GM23338 (cell line): ENCODE results near the gene ELFN1. TPM values are rescaled to one million over a fixed set of nuclear protein-coding genes. Genes with fewer than 3 reads are reported as not detected.

Experiments
- ATAC-seq: fragments of 200-7000 bp; cut with Tn5 transposase; 3 replicates; pipeline ENCODE4 v1.9.1; 2020
- DNase-seq: peaks from one replicate; pipeline ENCODE4 v3.0.0-alpha.2; 2015; ENCODE audit warnings: low spot score
- H2AFZ ChIP-seq: fragments of 200-600 bp; sonication (generic); 2 replicates; pipeline ENCODE4 v1.8.0; 2016; ENCODE audit warnings: antibody characterized with exemption, mild to moderate bottlenecking, moderate library complexity
- H3F3A ChIP-seq: fragments of 200-600 bp; sonication (generic); replicated peaks from 2 replicates; pipeline ENCODE4 v1.8.0; 2017; ENCODE audit warnings: antibody characterized with exemption, mixed run types, low read depth
- H3K27ac ChIP-seq: fragments of 200-600 bp; sonication (generic); 2 replicates; pipeline ENCODE4 v1.6.1; 2016; ENCODE audit warnings: low read depth
- H3K27me3 ChIP-seq: fragments of 200-600 bp; sonication (generic); 2 replicates; pipeline ENCODE4 v1.8.0; 2016; ENCODE audit warnings: mild to moderate bottlenecking, mixed run types, moderate library complexity; ENCODE audit not compliant: insufficient read depth
- H3K36me3 ChIP-seq: fragments of 200-600 bp; sonication (generic); 2 replicates; pipeline ENCODE4 v1.8.0; 2016; ENCODE audit warnings: mild to moderate bottlenecking; ENCODE audit not compliant: insufficient read depth
- H3K4me1 ChIP-seq: fragments of 200-600 bp; sonication (generic); 2 replicates; pipeline ENCODE4 v1.8.0; 2016; ENCODE audit warnings: mild to moderate bottlenecking, moderate library complexity; ENCODE audit not compliant: insufficient read depth
- H3K4me2 ChIP-seq: fragments of 200-600 bp; sonication (generic); 2 replicates; pipeline ENCODE4 v1.7.1; 2017; ENCODE audit warnings: mixed run types
- H3K4me3 ChIP-seq: fragments of 200-600 bp; sonication (generic); 2 replicates; pipeline ENCODE4 v1.6.1; 2016; ENCODE audit warnings: mixed run types
- H3K79me2 ChIP-seq: fragments of 200-600 bp; sonication (generic); replicated peaks from 2 replicates; pipeline ENCODE4 v1.8.0; 2017; ENCODE audit warnings: mild to moderate bottlenecking; ENCODE audit not compliant: insufficient read depth
- H3K9me2 ChIP-seq: fragments of 200-600 bp; sonication (generic); 2 replicates; pipeline ENCODE4 v1.8.0; 2017; ENCODE audit not compliant: insufficient read depth
- H4K20me1 ChIP-seq: fragments of 200-600 bp; sonication (generic); replicated peaks from 2 replicates; pipeline ENCODE4 v1.8.0; 2017; ENCODE audit warnings: mild to moderate bottlenecking; ENCODE audit not compliant: insufficient read depth
- H3K27ac Mint-ChIP-seq: 2 replicates; pipeline ENCODE4 v1.8.0; 2020; ENCODE audit warnings: inconsistent platforms, mild to moderate bottlenecking, moderate library complexity, mixed read lengths
- H3K27me3 Mint-ChIP-seq: 3 replicates; pipeline ENCODE4 v1.8.0; 2022; ENCODE audit warnings: low read depth, mild to moderate bottlenecking, moderate library complexity, mixed read lengths, inconsistent platforms; ENCODE audit not compliant: insufficient read depth, poor library complexity
- H3K36me3 Mint-ChIP-seq: 3 replicates; pipeline ENCODE4 v1.8.0; 2021; ENCODE audit warnings: low read depth, mild to moderate bottlenecking, inconsistent platforms, moderate library complexity, mixed read lengths
- H3K4me1 Mint-ChIP-seq: 3 replicates; pipeline ENCODE4 v1.8.0; 2020; ENCODE audit warnings: mild to moderate bottlenecking, inconsistent platforms, mixed read lengths
- H3K4me3 Mint-ChIP-seq: 3 replicates; pipeline ENCODE4 v1.8.0; 2021; ENCODE audit warnings: moderate library complexity, mild to moderate bottlenecking, inconsistent platforms, mixed read lengths
- H3K9me3 Mint-ChIP-seq: 3 replicates; pipeline ENCODE4 v1.8.0; 2020; ENCODE audit warnings: moderate library complexity, mild to moderate bottlenecking, inconsistent platforms, mixed read lengths
- CTCF ChIP-seq, 2 experiments: fragments of 200-600 bp in 1 of 2; sonication (generic) in 1 of 2; conservative IDR thresholded peaks; 2 replicates each; pipeline versions ENCODE4 v1.5.1 to v1.6.1; 2016 to 2017; ENCODE audit warnings: antibody characterized with exemption in 2 of 2, low read depth in 2 of 2, mild to moderate bottlenecking in 2 of 2, moderate library complexity in 1 of 2
- NANOG ChIP-seq: IDR thresholded peaks from 2 replicates; pipeline ENCODE4 v1.6.1; 2016; ENCODE audit warnings: antibody characterized with exemption, borderline replicate concordance
- REST ChIP-seq: IDR thresholded peaks from one replicate; pipeline ENCODE4 v1.6.1; 2018; ENCODE audit warnings: antibody characterized with exemption; ENCODE audit not compliant: unreplicated experiment
- ZNF462 ChIP-seq: fragments of 250-450 bp; sonication (Bioruptor Pico); IDR thresholded peaks from 2 replicates; pipeline ENCODE4 v1.5.0; 2020; ENCODE audit warnings: mild to moderate bottlenecking, moderate library complexity
- polyA plus RNA-seq: library from polyadenylated mRNA; unstranded; fragments of >200 nt; fragmentation: Nextera tagmentation; extraction: Ambion mirVana; gene quantifications from 2 replicates; pipeline ENCODE4 v1.2.1, GENCODE V29; 2016
- total RNA-seq: library from RNA; depleted of rRNA; stranded (reverse); fragments of >200 nt; shearing (Covaris generic); gene quantifications from 2 replicates; pipeline ENCODE4 v1.2.3, GENCODE V29; 2014

ELFN1 gene
- total and polyA plus RNA-seq, 2 experiments from 2014 or later = 0.08 to 3.5 TPM

- TF ChIP-seq ZNF462 (CRISPR knock-in tag) (no peak), REST (no peak)
These were observed 95.3 kb downstream of the ELFN1 start (continued) for GRCh38 chr7:1765336-1765735.

- Histone ChIP-seq H3K4me3 (no peak overlapping the region), H2AFZ (no peak overlapping the region), H3K9me2 (no peaks in the 10 kb centered on the region), H3F3A (no peaks in the 10 kb centered on the region), H4K20me1 (no peaks in the 10 kb centered on the region), H3K27ac (no peak overlapping the region), H3K79me2 (no peaks in the 10 kb centered on the region), H3K27me3 (no peaks in the 10 kb centered on the region), H3K4me1 (no peaks in the 10 kb centered on the region), H3K36me3 (no peaks in the 10 kb centered on the region), H3K4me2 (no peak overlapping the region)
- Mint-ChIP-seq H3K4me3 (no peak overlapping the region), H3K4me1 (no peaks in the 10 kb centered on the region), H3K27ac (no peak overlapping the region), H3K36me3 (peaks cover 6% of the 10 kb centered on the region; the same call in 1 of the 3 replicates), H3K27me3 (peaks cover 5% of the 10 kb centered on the region), H3K9me3 (peaks cover 13% of the 10 kb centered on the region)
- peak; percentile 91 for ATAC-seq
- TF ChIP-seq NANOG (no peak), CTCF (conservative IDR thresholded peaks at IDR 0.05; ENCODE audit: low read depth in 2 of 2) (peak; percentile 48 to 68)
- DNase-seq = peak; percentile 66
These were observed 97.4 kb downstream of the ELFN1 start for GRCh38 chr7:1767524-1767923.
